Activated CD4-positive, alpha-beta T cell treated with anti-CD3 and anti-CD28 coated beads, Interleukin-2, Interleukin-6, amounts not matched to agents 100 ng/mL and 50 ng/mL, durations not matched to agents 16 hours and 8 hours (primary cell): ENCODE data around the gene BSG.

Experiments
- DNase-seq: peaks from one replicate; pipeline ENCODE4 v3.0.0-alpha.2; 2020

Gene BSG

GRCh38 chr19:572140-572742 is at the start of gene BSG:
Gene BSG, plus strand, starts transcription at chr19:572596. Its CDS starts 39 bp downstream, at chr19:572635.
- peak; percentile 99 for DNase-seq

DNA sequence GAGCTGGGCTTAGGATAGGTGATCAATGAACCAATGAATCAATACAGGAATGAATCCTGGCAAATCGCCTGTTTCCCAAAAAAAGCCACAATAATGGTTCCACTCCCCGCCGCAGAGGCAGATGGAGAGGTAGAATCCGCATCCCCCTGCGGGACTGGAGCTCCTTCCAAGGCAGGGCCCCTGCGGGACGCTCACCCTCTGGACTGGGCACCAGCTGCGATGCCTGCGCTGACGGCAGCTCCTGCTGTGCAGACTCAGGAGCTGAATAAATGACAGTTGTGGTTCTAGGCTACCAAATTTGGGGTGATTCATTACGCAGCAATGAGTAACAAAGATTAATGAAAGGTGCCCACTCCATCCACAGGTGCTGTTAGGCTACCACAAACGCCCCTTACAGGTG is 49.7 kb upstream of the BSG start:
- no peak for DNase-seq

DNA sequence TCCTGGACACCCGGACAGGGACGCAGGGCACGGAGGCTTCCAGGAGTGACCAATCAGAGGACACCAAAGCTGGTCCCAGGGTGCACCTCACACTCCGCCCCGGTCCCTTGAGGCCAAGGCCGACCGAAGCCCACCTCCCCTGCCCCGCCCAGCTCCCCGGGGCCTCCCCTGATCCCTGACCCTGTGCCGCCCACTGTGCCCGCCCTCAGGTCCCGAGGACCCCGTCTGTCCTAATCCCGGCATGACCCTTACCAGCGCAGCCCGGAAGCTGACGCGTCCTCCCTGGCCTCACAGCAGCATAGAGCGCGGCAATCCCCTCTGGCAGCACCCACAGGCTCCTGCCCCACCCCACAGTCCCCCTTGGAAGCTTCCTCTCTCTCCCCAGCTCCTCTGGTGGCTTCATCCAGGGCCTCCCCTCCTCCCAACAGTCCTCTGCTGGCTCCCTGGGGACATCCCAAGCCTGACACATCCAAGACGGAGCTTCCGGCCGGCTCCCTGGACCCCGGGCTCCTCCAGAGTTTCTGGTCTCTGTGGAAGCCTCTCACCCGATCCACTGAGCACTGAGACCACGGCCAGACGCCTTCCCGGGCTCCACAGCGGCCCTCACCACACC is 48.2 kb upstream of the BSG start:
- no peak for DNase-seq

DNA sequence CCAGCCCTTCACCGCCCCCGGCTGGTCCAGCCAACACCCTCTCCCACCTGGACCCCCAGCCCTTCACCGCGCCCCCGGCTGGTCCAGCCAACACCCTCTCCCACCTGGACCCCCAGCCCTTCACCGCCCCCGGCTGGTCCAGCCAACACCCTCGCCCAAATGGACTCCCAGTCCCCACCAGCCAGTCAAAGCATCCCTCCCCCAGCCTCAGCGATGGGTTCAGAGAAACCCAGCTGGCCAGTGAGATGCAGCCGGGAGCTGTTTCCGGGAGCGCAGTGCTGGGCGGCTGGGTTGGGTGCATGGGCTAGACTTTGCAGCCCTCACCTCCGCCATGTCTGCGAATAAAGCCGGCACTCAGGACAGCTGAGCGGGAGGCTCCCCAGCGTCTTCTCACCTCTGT is 47.4 kb upstream of the BSG start:
- DNase-seq, result no peak

DNA sequence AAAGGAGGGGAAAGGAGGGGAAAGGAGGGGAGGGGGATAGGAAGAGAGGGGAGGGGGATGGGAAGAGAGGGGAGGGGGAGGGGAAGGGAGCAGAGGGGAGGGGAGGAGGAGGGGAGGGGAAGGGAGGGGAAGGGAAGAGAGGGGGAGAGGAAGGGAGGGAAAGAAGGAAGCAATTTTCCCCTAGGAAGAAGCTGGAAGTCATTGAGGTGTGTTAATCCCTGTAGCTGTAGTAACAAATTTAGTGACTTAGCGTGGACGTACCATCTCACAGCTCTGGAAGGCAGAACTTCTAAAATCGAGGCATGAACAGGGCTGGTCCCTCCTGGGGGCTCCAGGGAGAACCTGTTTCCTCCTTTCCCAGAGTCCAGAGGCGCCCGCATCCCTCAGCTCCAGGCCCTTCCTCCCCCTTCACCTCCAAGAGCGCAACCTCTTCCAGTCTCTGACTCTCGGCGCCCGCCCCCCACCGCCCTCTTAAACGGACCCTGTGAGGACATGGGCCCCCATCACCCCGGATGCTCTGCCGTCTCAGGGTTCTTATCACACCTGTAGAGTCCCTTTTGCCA is 46.5 kb upstream of the BSG start:
- no peak for DNase-seq

GRCh38 chr19:530134-531008 is 42.0 kb upstream of the BSG start:
- DNase-seq, result no peak

DNA sequence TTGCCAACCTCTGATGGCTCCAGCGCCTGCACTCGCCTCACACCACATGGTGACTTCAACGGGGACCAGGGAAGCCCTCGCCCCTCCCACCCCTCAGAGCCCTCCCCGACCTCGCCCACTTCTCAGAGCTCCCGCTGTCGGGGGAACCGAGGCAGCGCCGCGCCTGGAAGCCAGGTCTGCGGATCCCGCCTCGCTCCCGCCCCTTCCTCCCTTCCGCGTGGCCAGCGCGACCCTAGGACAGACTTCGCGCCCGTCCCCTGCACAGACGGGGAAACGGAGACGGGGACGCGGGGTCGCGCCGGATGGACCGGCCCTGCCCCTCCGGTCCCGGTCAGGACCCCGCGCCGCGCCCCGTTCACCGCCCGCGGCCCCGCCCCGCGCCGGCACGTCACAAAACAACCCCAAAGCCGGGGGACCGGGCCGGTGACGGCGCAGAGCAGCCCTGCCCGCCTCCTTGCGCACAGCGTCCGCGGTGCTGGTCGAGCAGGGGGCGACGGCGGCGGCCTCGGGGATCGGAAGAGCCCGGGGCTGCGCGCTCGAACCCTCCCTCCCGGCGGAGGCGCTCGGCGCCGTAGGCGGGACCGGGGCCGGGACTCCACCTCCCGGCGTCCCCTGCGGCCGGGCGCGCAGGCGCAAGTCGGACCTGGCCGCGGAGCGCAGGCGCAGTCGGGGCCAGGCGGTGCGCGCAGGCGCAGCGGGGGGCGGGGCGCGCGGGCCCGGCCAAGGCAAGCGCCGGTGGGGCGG is 41.2 kb upstream of the BSG start:
- peak; percentile 94 for DNase-seq

DNA sequence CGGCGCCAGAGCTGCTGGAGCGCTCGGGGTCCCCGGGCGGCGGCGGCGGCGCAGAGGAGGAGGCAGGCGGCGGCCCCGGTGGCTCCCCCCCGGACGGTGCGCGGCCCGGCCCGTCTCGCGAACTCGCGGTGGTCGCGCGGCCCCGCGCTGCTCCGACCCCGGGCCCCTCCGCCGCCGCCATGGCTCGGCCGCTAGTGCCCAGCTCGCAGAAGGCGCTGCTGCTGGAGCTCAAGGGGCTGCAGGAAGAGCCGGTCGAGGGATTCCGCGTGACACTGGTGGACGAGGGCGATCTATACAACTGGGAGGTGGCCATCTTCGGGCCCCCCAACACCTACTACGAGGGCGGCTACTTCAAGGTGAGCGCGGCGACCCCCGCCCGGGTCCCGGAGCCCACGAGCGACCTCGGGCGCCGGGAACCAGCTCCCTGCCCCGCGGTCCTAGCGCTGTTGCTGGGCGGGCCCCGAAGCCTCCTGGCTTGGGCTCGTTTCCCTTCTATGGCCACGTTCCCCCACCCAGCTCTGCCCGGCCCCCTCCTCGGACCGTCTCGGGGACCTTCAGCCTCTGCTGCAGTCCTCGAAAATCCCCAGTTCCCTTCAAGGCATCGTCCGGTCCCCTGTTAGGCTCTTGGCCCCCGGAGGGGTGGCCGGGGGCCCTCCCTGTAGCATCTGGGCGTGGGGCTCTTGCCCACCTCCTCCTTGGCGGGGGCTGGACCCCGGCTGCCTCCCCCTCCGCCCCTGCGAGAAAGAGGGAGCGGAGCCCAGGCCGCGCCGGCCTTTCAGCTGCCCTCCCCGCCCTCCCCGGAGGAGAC is 40.4 kb upstream of the BSG start, which contains the start of gene CDC34:
TSS of gene CDC34 (plus strand) at position 8 of the 808 bp plus-strand sequence. CDS start at position 180, 172 bp downstream.
- no peak for DNase-seq

- DNase-seq, result peak; percentile 53
Observed at GRCh38 chr19:532561-533363, 39.6 kb upstream of the BSG start.

GRCh38 chr19:533364-534058 is 38.9 kb upstream of the BSG start:
- DNase-seq, result no peak

DNA sequence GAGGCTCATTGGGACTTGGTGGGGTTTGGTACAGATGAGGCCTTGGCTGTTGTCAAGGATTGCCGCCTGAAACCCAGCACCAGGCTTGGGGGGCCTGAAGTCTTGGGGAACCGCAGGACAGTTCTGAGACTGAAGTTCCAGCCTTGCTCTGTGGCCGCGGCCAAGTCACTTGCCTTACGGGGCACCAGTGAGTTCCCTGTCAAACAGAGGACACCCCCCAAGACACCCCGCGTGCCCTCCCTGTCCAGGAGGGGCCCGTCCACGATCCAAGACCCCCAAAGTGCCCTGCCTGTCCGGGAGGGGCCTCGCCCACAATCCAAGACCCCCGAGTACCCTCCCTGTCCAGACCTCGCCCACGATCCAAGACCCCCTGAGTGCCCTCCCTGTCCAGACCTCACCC is 38.3 kb upstream of the BSG start:
- no peak for DNase-seq

GRCh38 chr19:535017-535835 is 37.2 kb upstream of the BSG start:
- no peak for DNase-seq

- no peak for DNase-seq
Observed at GRCh38 chr19:536031-536880, 36.1 kb upstream of the BSG start.

DNA sequence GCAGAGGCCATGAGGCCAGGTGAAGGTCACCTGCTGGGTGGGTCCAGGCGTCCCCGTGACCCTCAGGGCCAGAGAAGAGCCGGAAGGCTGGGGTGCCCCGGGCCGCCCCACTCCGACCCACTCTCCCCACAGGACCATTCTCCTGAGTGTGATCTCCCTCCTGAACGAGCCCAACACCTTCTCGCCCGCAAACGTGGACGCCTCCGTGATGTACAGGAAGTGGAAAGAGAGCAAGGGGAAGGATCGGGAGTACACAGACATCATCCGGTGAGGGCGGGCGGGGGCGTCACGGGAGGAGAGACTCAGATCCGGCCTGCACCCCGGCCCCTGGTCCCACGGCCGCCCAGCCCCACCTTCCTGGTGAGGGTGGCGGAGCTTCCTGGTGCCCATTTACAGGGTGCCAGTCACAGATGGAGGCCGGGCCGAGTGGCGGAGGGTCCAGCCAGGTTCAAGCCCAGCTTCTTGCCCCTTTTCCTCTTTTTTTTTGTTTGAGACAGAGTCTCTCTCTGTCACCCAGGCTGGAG is 35.5 kb upstream of the BSG start:
- no peak for DNase-seq

DNA sequence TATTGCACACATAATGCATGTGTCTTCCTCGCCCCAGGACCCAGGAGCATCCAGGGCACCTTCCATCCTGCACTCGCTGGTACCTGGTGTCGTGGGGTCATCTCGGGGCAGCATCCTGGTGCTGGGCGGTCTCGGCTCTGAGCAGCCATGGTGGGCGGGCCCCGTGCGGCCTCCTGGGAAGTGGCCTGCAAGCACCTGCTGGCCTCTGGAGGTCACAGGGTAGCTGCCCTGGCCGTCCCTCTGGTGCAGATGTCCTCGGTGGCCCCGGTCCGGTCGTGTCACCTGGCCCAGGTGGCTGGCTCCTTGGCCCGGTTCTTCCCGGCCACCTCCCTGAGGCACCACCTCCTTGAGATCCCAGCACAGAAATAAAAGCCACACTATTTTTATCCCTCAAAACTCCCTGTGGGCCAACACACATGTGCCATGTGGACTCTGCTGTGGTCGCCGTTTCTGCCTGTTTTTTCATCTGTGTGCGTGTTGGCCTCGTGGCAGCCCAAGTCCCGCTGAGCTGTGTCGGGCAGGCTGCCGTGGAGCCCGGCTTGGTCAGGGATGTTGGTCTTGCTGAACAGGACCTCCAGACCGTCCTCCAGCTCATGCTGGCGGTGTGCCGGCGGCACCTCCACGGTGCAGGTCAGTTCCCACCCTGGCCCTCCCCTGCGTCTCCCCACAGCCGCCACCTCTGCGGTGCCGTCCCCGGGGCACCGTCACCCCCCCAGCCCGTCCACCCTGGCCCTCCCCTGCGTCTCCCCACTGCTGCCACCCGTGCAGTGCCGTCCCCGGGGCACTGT is 33.6 kb upstream of the BSG start:
- no peak for DNase-seq

DNA sequence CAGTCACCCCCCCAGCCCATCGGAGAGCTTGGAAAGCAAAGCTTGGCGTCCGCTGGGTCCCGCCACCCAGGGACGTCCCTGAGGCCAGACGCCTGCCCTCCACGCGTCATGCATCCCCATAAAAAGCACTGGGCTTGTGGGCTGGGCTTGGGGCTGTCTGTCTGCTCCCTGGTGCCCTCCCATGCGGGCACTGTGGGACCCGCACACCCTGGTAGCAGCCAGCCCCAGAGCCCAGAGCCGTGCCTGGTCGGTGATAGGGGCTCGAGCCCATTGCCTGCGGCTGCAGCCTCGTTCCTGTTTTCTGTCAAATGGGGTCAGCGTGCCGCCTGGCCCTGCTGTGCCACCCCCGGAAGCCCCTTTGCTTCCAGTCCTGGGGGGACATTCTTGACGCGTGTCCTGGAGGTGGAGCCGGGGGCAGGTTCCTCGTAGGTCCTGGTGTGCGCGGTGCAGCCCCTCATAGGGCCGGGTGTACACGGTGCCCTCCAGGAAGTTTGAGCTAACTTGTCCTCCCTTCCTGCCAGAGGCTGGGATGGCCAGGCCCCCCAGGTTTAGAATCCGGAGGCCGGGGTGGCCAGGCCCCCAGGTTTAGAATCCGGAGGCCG is 32.9 kb upstream of the BSG start:
- no peak for DNase-seq
